ENCODE data around the gene HLA-DRB5. TPM values are rescaled to one million over a fixed set of nuclear protein-coding genes. Genes with fewer than 3 reads are reported as not detected.

The HLA-DRB5 gene
- polyA plus RNA-seq, 1 donor (not counting 4 experiments of a cell fraction or from before 2014, with no cell fraction given) = not detected

DNA sequence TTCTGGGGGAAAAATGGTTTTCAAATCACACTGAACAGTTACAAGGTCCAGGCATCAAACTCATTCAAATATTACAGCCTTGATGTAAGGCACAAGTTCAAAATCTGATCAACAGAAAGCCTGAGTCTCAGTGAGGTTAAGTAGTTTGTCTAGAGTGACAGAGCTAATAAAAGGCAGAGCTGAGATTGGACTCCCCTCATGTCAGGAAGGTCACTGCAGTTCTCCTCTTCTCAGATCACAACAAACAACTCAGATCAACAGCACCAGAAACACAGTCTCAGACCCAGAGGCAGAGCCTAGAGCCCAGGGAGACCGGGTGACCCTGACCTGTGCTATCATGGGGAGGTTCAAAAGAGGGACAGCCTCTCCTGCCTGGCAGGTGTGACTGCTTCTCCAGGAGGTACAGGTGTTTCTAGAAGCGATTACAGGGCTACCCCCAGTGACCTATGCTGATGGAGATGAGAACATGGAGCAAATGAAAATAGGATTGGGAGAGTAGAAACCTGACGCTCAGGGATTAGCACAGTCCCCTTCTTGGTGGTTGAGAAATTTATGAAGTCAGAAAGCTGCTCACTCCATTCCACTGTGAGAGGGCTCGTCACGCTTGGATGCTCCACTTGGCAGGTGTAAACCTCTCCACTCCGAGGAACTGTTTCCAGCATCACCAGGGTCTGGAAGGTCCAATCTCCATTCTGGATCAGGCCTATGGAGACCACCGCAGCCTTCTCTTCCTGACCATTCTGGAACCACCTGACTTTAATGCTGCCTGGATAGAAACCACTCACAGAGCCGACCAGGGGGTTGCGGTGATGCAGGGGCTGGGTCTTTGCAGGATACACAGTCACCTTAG, 24.3 kb upstream of the HLA-DRB5 start:
- no peaks in the 10 kb centered on the region for H3K36me3 ChIP-seq (ENCODE audit: control insufficient read depth in 2 of 2, extremely low read depth in 1 of 2, insufficient read depth in 2 of 2, low read length in 2 of 2)

DNA sequence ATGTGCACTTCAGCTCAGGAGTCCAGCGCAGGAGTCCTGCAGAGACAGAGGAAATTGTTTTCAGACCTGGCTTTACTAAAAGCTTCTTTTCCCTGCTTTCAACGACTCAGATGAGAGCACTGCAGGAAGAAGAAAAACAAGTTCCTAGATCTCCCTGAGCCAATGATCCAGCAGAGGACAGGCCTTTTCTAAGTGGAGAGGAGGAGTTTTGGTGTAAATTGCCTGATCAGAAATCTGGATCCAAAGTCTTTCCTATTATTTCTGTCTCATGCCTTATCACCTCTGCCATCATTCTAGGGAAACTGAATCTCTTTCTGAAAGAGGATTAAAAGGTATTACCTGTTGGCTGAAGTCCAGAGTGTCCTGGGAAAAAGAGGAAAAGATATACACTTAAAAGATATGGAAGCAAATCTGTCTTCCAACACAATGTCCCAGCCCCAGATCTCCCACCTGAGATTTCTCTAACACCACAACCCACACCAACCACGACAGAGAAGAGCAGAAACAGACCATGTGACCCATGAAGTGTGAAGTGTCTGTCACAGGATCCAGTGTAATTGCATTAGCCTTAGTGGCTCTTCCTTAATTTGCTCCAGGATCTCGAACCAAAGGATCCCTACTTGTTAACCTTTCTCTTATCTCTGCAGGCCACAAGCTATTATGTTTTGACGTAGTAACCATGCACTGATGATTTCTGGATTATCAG, 23.1 kb upstream of the HLA-DRB5 start:
- Histone ChIP-seq H3K9me1 (ENCODE audit: control insufficient read depth, extremely low read depth, insufficient read depth, low read length) (no peaks in the 10 kb centered on the region), H3K4me1 (ENCODE audit: control insufficient read depth, extremely low read depth, insufficient read depth, low read length) (no peaks in the 10 kb centered on the region), H4K20me1 (ENCODE audit: control insufficient read depth, extremely low read depth, insufficient read depth, low read length) (no peaks in the 10 kb centered on the region), H3K9ac (ENCODE audit: control insufficient read depth, extremely low read depth, insufficient read depth, low read length) (no peak overlapping the region), H3K79me2 (ENCODE audit: control insufficient read depth, insufficient read depth, low read length) (no peaks in the 10 kb centered on the region), H3K4me2 (ENCODE audit: control insufficient read depth, extremely low read depth, insufficient read depth, low read depth, low read length) (no peak overlapping the region), H3K4me3 (ENCODE audit: control insufficient read depth in 2 of 3, extremely low read depth in 1 of 3, insufficient read depth in 2 of 3, low read depth in 1 of 3, low read length in 3 of 3) (no peak overlapping the region), H3K36me3 (ENCODE audit: control insufficient read depth in 2 of 2, extremely low read depth in 1 of 2, insufficient read depth in 2 of 2, low read length in 2 of 2) (no peaks in the 10 kb centered on the region), H3K27ac (ENCODE audit: control insufficient read depth, insufficient read depth, low read length) (no peak overlapping the region), H3K27me3 (ENCODE audit: control insufficient read depth, extremely low read depth, insufficient read depth, low read length) (no peaks in the 10 kb centered on the region), H2AFZ (ENCODE audit: control insufficient read depth, low read length) (no peak overlapping the region), H3K9me3 (ENCODE audit: control insufficient read depth, low read depth, low read length) (no peaks in the 10 kb centered on the region)
- DNase-seq (ENCODE audit: low read depth, low spot score) = no peak
- no peak for TF ChIP-seq EZH2 (IDR thresholded peaks at IDR 0.05; ENCODE audit: low read length)
- TF ChIP-seq, protein P1, sequence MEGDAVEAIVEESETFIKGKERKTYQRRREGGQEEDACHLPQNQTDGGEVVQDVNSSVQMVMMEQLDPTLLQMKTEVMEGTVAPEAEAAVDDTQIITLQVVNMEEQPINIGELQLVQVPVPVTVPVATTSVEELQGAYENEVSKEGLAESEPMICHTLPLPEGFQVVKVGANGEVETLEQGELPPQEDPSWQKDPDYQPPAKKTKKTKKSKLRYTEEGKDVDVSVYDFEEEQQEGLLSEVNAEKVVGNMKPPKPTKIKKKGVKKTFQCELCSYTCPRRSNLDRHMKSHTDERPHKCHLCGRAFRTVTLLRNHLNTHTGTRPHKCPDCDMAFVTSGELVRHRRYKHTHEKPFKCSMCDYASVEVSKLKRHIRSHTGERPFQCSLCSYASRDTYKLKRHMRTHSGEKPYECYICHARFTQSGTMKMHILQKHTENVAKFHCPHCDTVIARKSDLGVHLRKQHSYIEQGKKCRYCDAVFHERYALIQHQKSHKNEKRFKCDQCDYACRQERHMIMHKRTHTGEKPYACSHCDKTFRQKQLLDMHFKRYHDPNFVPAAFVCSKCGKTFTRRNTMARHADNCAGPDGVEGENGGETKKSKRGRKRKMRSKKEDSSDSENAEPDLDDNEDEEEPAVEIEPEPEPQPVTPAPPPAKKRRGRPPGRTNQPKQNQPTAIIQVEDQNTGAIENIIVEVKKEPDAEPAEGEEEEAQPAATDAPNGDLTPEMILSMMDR (optimal IDR thresholded peaks at IDR 0.05 in 1 of 3, IDR thresholded peaks at IDR 0.05 in 1 of 3, conservative IDR thresholded peaks at IDR 0.05 in 1 of 3; ENCODE audit: extremely low read depth in 1 of 3, insufficient read depth in 2 of 3, low read length in 3 of 3) = no peak
- FAIRE-seq = no peak
- dilution Hi-C loops (cut with MboI; ENCODE audit: extremely low pct_ligation_motif_present, low sequenced_read_pairs) = no loop called here

More for the DNA sequence above, 24.3 kb upstream of the HLA-DRB5 start:
- no peaks in the 10 kb centered on the region for H3K79me2 ChIP-seq (ENCODE audit: control insufficient read depth, insufficient read depth, low read length)
- no peaks in the 10 kb centered on the region for H3K9me3 ChIP-seq (ENCODE audit: control insufficient read depth, low read depth, low read length)
- no peak for DNase-seq (ENCODE audit: low read depth, low spot score)
- H2AFZ ChIP-seq (ENCODE audit: control insufficient read depth, low read length) = no peak overlapping the region
- H3K4me3 ChIP-seq (ENCODE audit: control insufficient read depth in 2 of 3, extremely low read depth in 1 of 3, insufficient read depth in 2 of 3, low read depth in 1 of 3, low read length in 3 of 3) = no peak overlapping the region
- dilution Hi-C loops (cut with MboI; ENCODE audit: extremely low pct_ligation_motif_present, low sequenced_read_pairs) = no loop called here
- no peak overlapping the region for H3K27ac ChIP-seq (ENCODE audit: control insufficient read depth, insufficient read depth, low read length)
- peaks cover 3% of the 10 kb centered on the region for H3K27me3 ChIP-seq (ENCODE audit: control insufficient read depth, extremely low read depth, insufficient read depth, low read length)
- H3K4me1 ChIP-seq (ENCODE audit: control insufficient read depth, extremely low read depth, insufficient read depth, low read length) = no peaks in the 10 kb centered on the region
- H3K4me2 ChIP-seq (ENCODE audit: control insufficient read depth, extremely low read depth, insufficient read depth, low read depth, low read length) = no peak overlapping the region
- no peak for FAIRE-seq
- no peak for TF ChIP-seq EZH2 (IDR thresholded peaks at IDR 0.05; ENCODE audit: low read length)
- TF ChIP-seq, protein P1 (optimal IDR thresholded peaks at IDR 0.05 in 1 of 3, IDR thresholded peaks at IDR 0.05 in 1 of 3, conservative IDR thresholded peaks at IDR 0.05 in 1 of 3; ENCODE audit: extremely low read depth in 1 of 3, insufficient read depth in 2 of 3, low read length in 3 of 3) = no peak
- no peak overlapping the region for H3K9ac ChIP-seq (ENCODE audit: control insufficient read depth, extremely low read depth, insufficient read depth, low read length)
- no peaks in the 10 kb centered on the region for H3K9me1 ChIP-seq (ENCODE audit: control insufficient read depth, extremely low read depth, insufficient read depth, low read length)
- H4K20me1 ChIP-seq (ENCODE audit: control insufficient read depth, extremely low read depth, insufficient read depth, low read length) = no peaks in the 10 kb centered on the region
